Neural cell (in vitro differentiated cells): ENCODE measurements around the gene TMEM132A. TPM values are rescaled to one million over a fixed set of nuclear protein-coding genes. Genes with fewer than 3 reads are reported as not detected.

Experiments
- H2AFZ ChIP-seq: fragments of 200-600, 300-800 bp; sonication (generic), shearing (Covaris generic); 2 replicates; pipeline ENCODE4 v1.6.0; 2014; ENCODE audit warnings: low read depth, mild to moderate bottlenecking, antibody characterized with exemption, low read length, moderate library complexity
- H3F3A ChIP-seq: fragments of 200-600 bp; shearing (Covaris generic); 2 replicates; pipeline ENCODE4 v1.6.1; 2016; ENCODE audit warnings: mild to moderate bottlenecking, moderate library complexity, mixed read lengths, antibody characterized with exemption, low read length; ENCODE audit not compliant: insufficient read depth, poor library complexity, severe bottlenecking
- H3K27ac ChIP-seq: fragments of 200-600, 300-800 bp; sonication (generic), shearing (Covaris generic); 2 replicates; pipeline ENCODE4 v1.5.1; 2014; ENCODE audit warnings: mild to moderate bottlenecking, low read length, moderate library complexity
- H3K27me3 ChIP-seq: fragments of 300-800, 200-600 bp; sonication (generic), shearing (Covaris generic); 2 replicates; pipeline ENCODE4 v1.6.0; 2014; ENCODE audit warnings: mild to moderate bottlenecking, low read depth, low read length, moderate library complexity; ENCODE audit not compliant: insufficient read depth
- H3K36me3 ChIP-seq: fragments of 300-800, 200-600 bp; sonication (generic), shearing (Covaris generic); 2 replicates; pipeline ENCODE4 v1.5.1; 2014; ENCODE audit warnings: mild to moderate bottlenecking, antibody characterized with exemption, low read length, moderate library complexity; ENCODE audit not compliant: insufficient read depth
- H3K4me2 ChIP-seq: fragments of 300-800, 200-600 bp; sonication (generic), shearing (Covaris generic); 2 replicates; pipeline ENCODE4 v1.6.0; 2014; ENCODE audit warnings: mild to moderate bottlenecking, low read length
- H3K4me3 ChIP-seq: fragments of 300-800, 200-600 bp; sonication (generic), shearing (Covaris generic); 2 replicates; pipeline ENCODE4 v1.5.1; 2014; ENCODE audit warnings: mild to moderate bottlenecking, low read length, moderate library complexity
- H3K79me2 ChIP-seq: fragments of 200-600 bp; shearing (Covaris generic); replicated peaks from 2 replicates; pipeline ENCODE4 v1.6.0; 2014; ENCODE audit warnings: mild to moderate bottlenecking, low read length, moderate library complexity; ENCODE audit not compliant: insufficient read depth
- H3K9ac ChIP-seq: fragments of 300-800, 200-600 bp; sonication (generic), shearing (Covaris generic); 2 replicates; pipeline ENCODE4 v1.6.1; 2016; ENCODE audit warnings: mild to moderate bottlenecking, low read length, mixed read lengths
- H3K9me2 ChIP-seq: fragments of 200-600 bp; shearing (Covaris generic); 2 replicates; pipeline ENCODE4 v1.6.1; 2016; ENCODE audit warnings: mild to moderate bottlenecking, low read length, mixed read lengths; ENCODE audit not compliant: insufficient read depth
- H3K9me3 ChIP-seq: fragments of 200-600, 300-800 bp; sonication (generic), shearing (Covaris generic); 2 replicates; pipeline ENCODE4 v1.6.1; 2016; ENCODE audit warnings: mild to moderate bottlenecking, mixed run types, low read length, moderate library complexity, mixed read lengths
- H4K20me1 ChIP-seq: fragments of 200-600 bp; shearing (Covaris generic); 2 replicates; pipeline ENCODE4 v1.6.1; 2016; ENCODE audit warnings: mild to moderate bottlenecking, mixed run types; ENCODE audit not compliant: insufficient read depth
- CTCF ChIP-seq: fragments of 450-650 bp; IDR thresholded peaks from 2 replicates; pipeline ENCODE4 v1.5.1; 2014; ENCODE audit warnings: antibody characterized with exemption, mild to moderate bottlenecking, moderate library complexity; ENCODE audit not compliant: poor library complexity, severe bottlenecking
- EP300 ChIP-seq: fragments of 450-650 bp; conservative IDR thresholded peaks from 2 replicates; pipeline ENCODE4 v1.6.1; 2014; ENCODE audit warnings: antibody characterized with exemption, mild to moderate bottlenecking, moderate library complexity; ENCODE audit not compliant: poor library complexity, severe bottlenecking
- EZH2 ChIP-seq: fragments of 200-600, 300-800 bp; shearing (Covaris generic), sonication (generic); IDR thresholded peaks from 2 replicates; pipeline ENCODE4 v1.6.1; 2014; ENCODE audit warnings: antibody characterized with exemption, low read length, borderline replicate concordance, mild to moderate bottlenecking; ENCODE audit not compliant: insufficient read depth, poor library complexity, severe bottlenecking
- MXI1 ChIP-seq: fragments of 450-650 bp; conservative IDR thresholded peaks from 2 replicates; pipeline ENCODE4 v1.6.1; 2014; ENCODE audit warnings: antibody characterized with exemption, mild to moderate bottlenecking; ENCODE audit not compliant: poor library complexity, severe bottlenecking
- POLR2AphosphoS5 ChIP-seq: IDR thresholded peaks from 2 replicates; pipeline ENCODE4 v1.6.1; 2012
- RAD21 ChIP-seq: fragments of 450-650 bp; conservative IDR thresholded peaks from 2 replicates; pipeline ENCODE4 v1.6.1; 2014; ENCODE audit warnings: antibody characterized with exemption, mild to moderate bottlenecking, moderate library complexity
- REST ChIP-seq: IDR thresholded peaks from 2 replicates; pipeline ENCODE4 v1.6.1; 2012; ENCODE audit warnings: borderline replicate concordance
- SMC3 ChIP-seq: fragments of 450-650 bp; conservative IDR thresholded peaks from 2 replicates; pipeline ENCODE4 v1.6.1; 2014; ENCODE audit warnings: antibody characterized with exemption, mild to moderate bottlenecking, moderate library complexity; ENCODE audit not compliant: poor library complexity
- TAF1 ChIP-seq: IDR thresholded peaks from 2 replicates; pipeline ENCODE4 v1.6.1; 2012; ENCODE audit warnings: low read depth
- polyA plus RNA-seq: library from polyadenylated mRNA; depleted of rRNA; stranded (reverse); fragments of >200 nt; gene quantifications from 2 replicates; pipeline ENCODE4 v1.2.3, GENCODE V29; 2014

TMEM132A gene
- polyA plus RNA-seq, 1 donor from 2014 or later = 215 TPM

GRCh38 chr11:60913793-60914632, 10.2 kb upstream of the TMEM132A start, which contains the start of gene TMEM109:
TMEM109 (plus strand) TSS chr11:60914158; CDS start chr11:60919694, 5,536 bp downstream.
- Histone ChIP-seq H3K79me2 (peaks cover 37% of the 10 kb centered on the region), H3K9ac (peak within 1 kb of the TSS; percentile 87), H3K27ac (peak within 1 kb of the TSS; percentile 97), H3K4me2 (peak within 1 kb of the TSS; percentile 77), H2AFZ (peak within 1 kb of the TSS; percentile 74), H3K27me3 (no peaks in the 10 kb centered on the region), H3K4me3 (peak within 1 kb of the TSS; percentile 97), H3F3A (peaks cover 3% of the 10 kb centered on the region), H3K36me3 (no peaks in the 10 kb centered on the region), H4K20me1 (no peaks in the 10 kb centered on the region), H3K9me3 (no peaks in the 10 kb centered on the region), H3K9me2 (no peaks in the 10 kb centered on the region)
- TF ChIP-seq POLR2AphosphoS5 = peak; percentile 71
- TF ChIP-seq REST = peak; percentile 81
- TF ChIP-seq EZH2 = no peak
- peak; percentile 99 for TF ChIP-seq MXI1
- no peak for TF ChIP-seq EP300
- TF ChIP-seq TAF1 = peak; percentile 17
- TF ChIP-seq SMC3 = peak; percentile 42
- TF ChIP-seq CTCF = no peak
- no peak for TF ChIP-seq RAD21

GRCh38 chr11:60914633-60915247, 9.5 kb upstream of the TMEM132A start:
- H2AFZ ChIP-seq = peak overlapping the region; percentile 74
- H3K9me2 ChIP-seq = no peaks in the 10 kb centered on the region
- peak overlapping the region; percentile 87 for H3K9ac ChIP-seq
- no peaks in the 10 kb centered on the region for H3K36me3 ChIP-seq
- H3K27me3 ChIP-seq = no peaks in the 10 kb centered on the region
- TF ChIP-seq POLR2AphosphoS5 (no peak), CTCF (no peak), EZH2 (no peak), REST (no peak), MXI1 (peak; percentile 96), RAD21 (peak; percentile 22), TAF1 (no peak), EP300 (no peak), SMC3 (no peak)
- H3K27ac ChIP-seq = peak overlapping the region; percentile 97
- peaks cover 3% of the 10 kb centered on the region for H3F3A ChIP-seq
- H3K79me2 ChIP-seq = peaks cover 40% of the 10 kb centered on the region
- peak overlapping the region; percentile 97 for H3K4me3 ChIP-seq
- H4K20me1 ChIP-seq = no peaks in the 10 kb centered on the region
- H3K4me2 ChIP-seq = peak overlapping the region; percentile 77
- no peaks in the 10 kb centered on the region for H3K9me3 ChIP-seq
